Psoas muscle (tissue), 8 donors: ENCODE results near the gene EXOSC9. TPM values are rescaled to one million over a fixed set of nuclear protein-coding genes. Genes with fewer than 3 reads are reported as not detected.
A peak's percentile ranks its signal among the peaks of the same experiment; 100 is the strongest.

ENCODE experiments used
- ATAC-seq, 4 donors: fragments of 200-7000 bp; cut with Tn5 transposase; one replicate each; pipeline ENCODE4 v1.9.1; 2020; ENCODE audit warnings: moderate library complexity in 3 of 4, mild to moderate bottlenecking in 2 of 4
- DNase-seq, 2 donors: peaks; one replicate each; pipeline ENCODE4 v3.0.0-alpha.2; 2020
- H3K27ac ChIP-seq: fragments of 200-600 bp; one replicate; pipeline ENCODE4 v1.8.0; 2022
- H3K27me3 ChIP-seq, 3 donors: fragments of 200-600 bp in 1 of 3; one replicate each; pipeline versions ENCODE4 v1.6.1 to v1.8.0; 2013 to 2022; ENCODE audit warnings: low read length in 2 of 3, mild to moderate bottlenecking in 2 of 3, moderate library complexity in 1 of 3; ENCODE audit not compliant: insufficient read depth in 3 of 3
- H3K36me3 ChIP-seq, 2 donors: fragments of 200-600 bp in 1 of 2; one replicate each; pipeline versions ENCODE4 v1.6.1 to v1.8.0; 2013 to 2022; ENCODE audit warnings: low read depth in 1 of 2, mild to moderate bottlenecking in 1 of 2, moderate library complexity in 1 of 2; ENCODE audit not compliant: insufficient read depth in 1 of 2
- H3K4me1 ChIP-seq: fragments of 200-600 bp; one replicate; pipeline ENCODE4 v1.8.0; 2022
- H3K4me3 ChIP-seq: fragments of 200-600 bp; one replicate; pipeline ENCODE4 v1.8.0; 2022; ENCODE audit warnings: mild to moderate bottlenecking
- H3K9me3 ChIP-seq: fragments of 200-600 bp; one replicate; pipeline ENCODE4 v1.8.0; 2022
- WGBS, 3 donors: extraction: QIAGEN DNeasy Blood & Tissue Kit; methylation state at CpG; one replicate each; pipeline versions ENCODE4 v1.1.6 to v1.1.7; 2013; 5-methylcytosine and 5-hydroxymethylcytosine counted together
- intact Hi-C, 2 donors: fragments of 100-400 bp; cut with DNase I; formaldehyde crosslinking; loops; one replicate each; pipeline versions ENCODE4 v1.11.0 to v1.14.2; 2022
- polyA plus RNA-seq, 3 donors: library from polyadenylated mRNA; stranded (reverse); fragments of 200-250 nt; gene quantifications; one replicate each; pipeline ENCODE4 v1.2.3, GENCODE V29; 2013
- total RNA-seq, 4 donors: library from RNA; stranded (reverse); fragmentation: NEBNext Ultra II Directional in 2 of 4; extraction: Animal tissue kit (Norgen Biotek cat#: 25700) in 2 of 4; gene quantifications; one replicate each; pipeline versions ENCODE4 v1.2.1 to v1.2.4, GENCODE V29; 2021 to 2023
- TF ChIP-seq, protein P1 (sequence below): fragments of 200-600 bp; IDR thresholded peaks from one replicate; pipeline ENCODE4 v1.8.0; 2022; ENCODE audit warnings: antibody characterized with exemption
- donor health status: healthy with polysubstance abuse.
- donor health status: DM: no; HTN: no; CAD: no; lungs with moderate emphysema.
- donor health status: Bipolar disorder and iron deficiency.
- donor health status: healthy.
- donor health status: DM: yes; HTN: yes; CAD: no.
- donor health status: DM: no; HTN: no; CAD: no.
- donor health status: DM: no; HTN: no; CAD: no.
- donor health status: DM: yes; HTN: yes; CAD: no.

EXOSC9 gene
- total and polyA plus RNA-seq, 7 donors: 12.3 to 28.5 (median 14.5) TPM

DNA sequence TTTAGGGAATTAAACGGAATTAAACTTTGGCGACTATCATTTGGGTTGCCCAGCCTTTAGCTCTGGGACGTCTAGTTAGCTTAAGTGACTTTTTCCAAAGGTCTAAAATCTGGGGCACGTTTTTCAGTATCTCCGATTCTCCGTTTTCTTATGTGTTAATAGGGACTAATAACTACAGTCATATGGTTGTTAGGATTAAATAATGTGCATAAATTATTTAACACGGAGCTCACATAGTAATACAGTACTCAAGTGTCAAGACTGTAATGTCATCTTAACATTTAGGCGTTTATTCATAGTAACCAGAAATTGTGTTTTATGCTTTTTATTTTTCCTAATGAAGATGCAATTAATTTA lies 23.0 kb downstream of the EXOSC9 start:
- H3K4me3 ChIP-seq: peak overlapping the region; percentile 72
- peaks cover 0 to 28% of the 10 kb centered on the region in 2 donors for H3K36me3 ChIP-seq
- intact Hi-C loops: loop anchor here in 1 of 2 donors (5.0 kb wide), 1 partner anchor 43 kb away; no protein-coding TSS in a partner anchor
- no peaks in the 10 kb centered on the region for H3K27me3 ChIP-seq
- H3K9me3 ChIP-seq: no peaks in the 10 kb centered on the region
- WGBS, 3 donors: 3 to 4% (median 3%) methylated on average over 8 of the region's 8 CpGs
- DNase-seq (no peak), ATAC-seq (no peak)
- H3K4me1 ChIP-seq: peaks cover 8% of the 10 kb centered on the region
- TF ChIP-seq, protein P1, sequence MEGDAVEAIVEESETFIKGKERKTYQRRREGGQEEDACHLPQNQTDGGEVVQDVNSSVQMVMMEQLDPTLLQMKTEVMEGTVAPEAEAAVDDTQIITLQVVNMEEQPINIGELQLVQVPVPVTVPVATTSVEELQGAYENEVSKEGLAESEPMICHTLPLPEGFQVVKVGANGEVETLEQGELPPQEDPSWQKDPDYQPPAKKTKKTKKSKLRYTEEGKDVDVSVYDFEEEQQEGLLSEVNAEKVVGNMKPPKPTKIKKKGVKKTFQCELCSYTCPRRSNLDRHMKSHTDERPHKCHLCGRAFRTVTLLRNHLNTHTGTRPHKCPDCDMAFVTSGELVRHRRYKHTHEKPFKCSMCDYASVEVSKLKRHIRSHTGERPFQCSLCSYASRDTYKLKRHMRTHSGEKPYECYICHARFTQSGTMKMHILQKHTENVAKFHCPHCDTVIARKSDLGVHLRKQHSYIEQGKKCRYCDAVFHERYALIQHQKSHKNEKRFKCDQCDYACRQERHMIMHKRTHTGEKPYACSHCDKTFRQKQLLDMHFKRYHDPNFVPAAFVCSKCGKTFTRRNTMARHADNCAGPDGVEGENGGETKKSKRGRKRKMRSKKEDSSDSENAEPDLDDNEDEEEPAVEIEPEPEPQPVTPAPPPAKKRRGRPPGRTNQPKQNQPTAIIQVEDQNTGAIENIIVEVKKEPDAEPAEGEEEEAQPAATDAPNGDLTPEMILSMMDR: no peak
- H3K27ac ChIP-seq: peak overlapping the region; percentile 78

DNA sequence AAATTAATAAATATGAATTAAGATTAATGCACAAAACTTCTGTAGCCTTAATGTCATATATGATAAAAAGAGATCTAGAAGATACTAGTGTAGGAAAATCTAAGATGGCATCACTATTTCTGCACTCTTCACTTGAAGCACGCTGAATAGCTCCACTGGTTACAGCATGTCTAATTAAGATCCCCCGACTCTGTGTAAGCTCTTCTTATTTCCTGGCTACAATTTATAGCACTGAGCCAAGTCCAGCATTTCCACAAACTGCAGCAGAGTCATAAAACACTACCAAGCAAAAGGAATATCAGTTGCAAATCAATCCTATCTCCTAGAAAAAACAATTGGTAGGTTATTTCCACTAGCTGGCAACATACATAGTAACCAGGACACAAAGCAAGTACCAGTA lies 23.8 kb downstream of the EXOSC9 start:
- DNase-seq (no peak), ATAC-seq (no peak)
- TF ChIP-seq, protein P1: no peak
- Histone ChIP-seq H3K4me3 (no peak overlapping the region), H3K4me1 (peaks cover 8% of the 10 kb centered on the region), H3K27me3 (no peaks in the 10 kb centered on the region), H3K27ac (no peak overlapping the region), H3K36me3 (peaks cover 0 to 34% of the 10 kb centered on the region in 2 donors), H3K9me3 (no peaks in the 10 kb centered on the region)
- 12 to 18% (median 15%) methylated on average over 2 of the region's 2 CpGs for WGBS, 3 donors
- intact Hi-C loops: loop anchor here (5.0 kb wide), 2 partner anchors 42 to 47 kb away; partner anchors contain the start of gene BBS7 (in 1 of the 2)

DNA sequence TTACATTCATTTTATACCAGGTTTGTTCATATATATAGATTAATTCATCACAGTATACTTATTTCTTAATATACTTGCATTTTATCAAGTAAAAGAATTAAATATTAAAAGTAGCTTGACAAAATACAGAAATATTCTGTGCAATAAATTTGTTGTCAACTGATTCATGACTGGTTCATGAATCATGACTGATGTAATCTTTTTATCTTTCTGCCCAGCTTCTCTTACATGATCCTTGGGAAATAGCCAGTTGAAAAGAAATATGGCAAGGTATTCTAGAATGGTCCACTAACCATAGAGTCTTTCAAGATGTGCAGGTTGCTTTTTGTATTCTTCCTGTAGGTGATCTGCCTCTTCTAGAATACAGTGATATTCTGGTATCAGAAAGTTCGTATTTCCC lies 26.7 kb downstream of the EXOSC9 start:
- no peaks in the 10 kb centered on the region for H3K27me3 ChIP-seq
- WGBS, 3 donors: 91 to 95% (median 94%) methylated on average over 1 of the region's 1 CpG
- peaks cover 8% of the 10 kb centered on the region for H3K4me1 ChIP-seq
- intact Hi-C loops: loop anchor here in 1 of 2 donors (5.0 kb wide), 1 partner anchor 44 kb away; the partner anchor contains the start of gene BBS7
- H3K4me3 ChIP-seq: no peak overlapping the region
- ATAC-seq (no peak), DNase-seq (no peak)
- H3K9me3 ChIP-seq: no peaks in the 10 kb centered on the region
- H3K36me3 ChIP-seq: peaks cover 0 to 54% of the 10 kb centered on the region in 2 donors
- TF ChIP-seq, protein P1: no peak
- H3K27ac ChIP-seq: no peak overlapping the region

DNA sequence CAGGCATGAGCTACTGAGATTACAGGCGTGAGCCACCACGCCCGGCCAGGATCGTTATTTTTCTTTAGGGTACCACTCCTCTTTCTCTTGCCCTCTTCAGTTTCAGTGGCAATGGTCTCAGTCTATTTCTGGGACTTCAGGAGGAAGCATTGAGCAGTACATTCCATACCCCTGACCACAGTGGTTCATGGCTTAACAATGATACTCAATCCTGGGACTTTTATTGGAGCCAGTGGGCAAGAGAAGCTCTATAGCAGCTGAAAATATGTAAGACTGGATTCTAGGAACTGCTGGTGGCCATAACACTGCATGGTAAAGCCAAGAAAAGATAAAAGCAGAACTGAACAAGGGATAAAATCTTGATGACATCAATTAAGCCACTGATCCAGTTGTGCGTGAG lies 28.4 kb downstream of the EXOSC9 start:
- 86 to 98% (median 95%) methylated on average over 5 of the region's 5 CpGs for WGBS, 3 donors
- H3K9me3 ChIP-seq: no peaks in the 10 kb centered on the region
- H3K4me3 ChIP-seq: no peak overlapping the region
- H3K4me1 ChIP-seq: no peaks in the 10 kb centered on the region
- no peaks in the 10 kb centered on the region for H3K27me3 ChIP-seq
- DNase-seq (no peak), ATAC-seq (no peak)
- intact Hi-C loops: loop anchor here in 1 of 2 donors (5.0 kb wide), 1 partner anchor 43 kb away; the partner anchor contains the start of gene BBS7
- no peak overlapping the region for H3K27ac ChIP-seq
- TF ChIP-seq, protein P1: no peak
- H3K36me3 ChIP-seq: peaks cover 0 to 70% of the 10 kb centered on the region in 2 donors

DNA sequence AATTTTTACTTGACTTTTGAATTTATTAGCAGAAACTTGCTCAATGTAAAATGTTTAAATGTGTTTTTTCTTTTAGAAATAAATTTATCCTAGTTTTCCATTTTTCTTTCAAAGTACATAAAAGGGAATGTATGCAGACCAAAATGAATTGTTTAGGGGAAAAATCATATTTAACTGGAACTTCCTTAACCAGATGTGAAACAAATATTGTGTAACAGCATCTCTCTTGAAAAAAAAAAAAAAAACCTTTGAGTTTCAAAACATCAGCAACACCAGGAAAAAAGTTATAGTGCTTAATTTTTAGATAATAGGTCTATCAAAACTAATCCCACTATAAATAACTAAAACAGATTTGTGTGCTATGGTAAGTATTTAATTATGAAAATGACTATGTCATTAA lies 37.0 kb downstream of the EXOSC9 start:
- intact Hi-C loops: no loop called here
- no peak for DNase-seq
- Histone ChIP-seq H3K4me1 (no peaks in the 10 kb centered on the region), H3K27ac (no peak overlapping the region), H3K9me3 (no peaks in the 10 kb centered on the region), H3K36me3 (peaks cover 4 to 79% of the 10 kb centered on the region in 2 donors), H3K27me3 (no peaks in the 10 kb centered on the region), H3K4me3 (no peak overlapping the region)
- TF ChIP-seq, protein P1: no peak
- no peak for ATAC-seq
